ENCODE results near the gene TOP3B. TPM values are rescaled to one million over a fixed set of nuclear protein-coding genes. Genes with fewer than 3 reads are reported as not detected.

Gene TOP3B
- total and polyA plus RNA-seq, 9 of the 15 experiments (the other 6 are each of a cell fraction or from before 2014, with no cell fraction given), result 3.0 to 188 (median 112) TPM

DNA sequence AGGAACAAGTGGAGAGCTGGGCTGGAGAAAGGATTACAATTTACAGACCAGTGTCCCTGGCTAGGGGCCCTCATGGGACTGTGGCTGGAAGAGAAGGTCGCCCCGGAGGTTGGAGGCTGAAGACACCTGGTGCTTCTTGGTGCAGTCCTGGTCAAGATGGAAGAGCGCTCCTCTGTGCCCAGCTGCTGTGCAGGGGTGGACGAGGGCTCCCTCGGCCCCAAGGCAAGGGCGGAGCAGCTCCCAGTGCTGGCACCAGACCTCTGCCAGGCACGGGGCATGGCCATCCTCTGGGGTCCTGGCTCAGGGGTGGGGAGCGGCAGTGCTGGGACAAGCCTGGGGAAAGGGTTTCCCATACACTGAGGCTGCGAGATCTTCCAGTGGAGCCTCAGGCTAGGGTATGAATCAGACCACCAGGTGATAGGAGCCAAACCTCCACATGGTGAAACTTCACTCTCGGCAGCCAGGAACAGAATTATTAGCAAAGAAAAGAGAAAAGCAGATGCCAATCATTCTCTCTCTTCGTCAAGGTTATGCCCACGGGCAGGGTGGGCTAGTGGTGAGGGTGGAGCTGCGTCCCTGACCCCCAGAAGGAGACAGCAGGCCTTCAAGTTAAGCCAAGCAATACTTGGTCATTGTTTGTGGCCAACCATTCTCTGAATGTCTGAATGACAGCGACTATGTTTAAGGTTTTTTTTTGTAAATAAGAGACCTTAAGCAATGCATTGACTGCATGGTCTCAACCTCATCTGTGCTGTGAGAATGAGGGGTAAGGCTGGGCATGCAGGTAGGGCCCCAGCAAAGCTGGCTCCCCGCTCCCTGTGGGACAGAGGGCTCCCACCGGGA is 62.0 kb downstream of the TOP3B start (continued):
- TF ChIP-seq, protein P1, sequence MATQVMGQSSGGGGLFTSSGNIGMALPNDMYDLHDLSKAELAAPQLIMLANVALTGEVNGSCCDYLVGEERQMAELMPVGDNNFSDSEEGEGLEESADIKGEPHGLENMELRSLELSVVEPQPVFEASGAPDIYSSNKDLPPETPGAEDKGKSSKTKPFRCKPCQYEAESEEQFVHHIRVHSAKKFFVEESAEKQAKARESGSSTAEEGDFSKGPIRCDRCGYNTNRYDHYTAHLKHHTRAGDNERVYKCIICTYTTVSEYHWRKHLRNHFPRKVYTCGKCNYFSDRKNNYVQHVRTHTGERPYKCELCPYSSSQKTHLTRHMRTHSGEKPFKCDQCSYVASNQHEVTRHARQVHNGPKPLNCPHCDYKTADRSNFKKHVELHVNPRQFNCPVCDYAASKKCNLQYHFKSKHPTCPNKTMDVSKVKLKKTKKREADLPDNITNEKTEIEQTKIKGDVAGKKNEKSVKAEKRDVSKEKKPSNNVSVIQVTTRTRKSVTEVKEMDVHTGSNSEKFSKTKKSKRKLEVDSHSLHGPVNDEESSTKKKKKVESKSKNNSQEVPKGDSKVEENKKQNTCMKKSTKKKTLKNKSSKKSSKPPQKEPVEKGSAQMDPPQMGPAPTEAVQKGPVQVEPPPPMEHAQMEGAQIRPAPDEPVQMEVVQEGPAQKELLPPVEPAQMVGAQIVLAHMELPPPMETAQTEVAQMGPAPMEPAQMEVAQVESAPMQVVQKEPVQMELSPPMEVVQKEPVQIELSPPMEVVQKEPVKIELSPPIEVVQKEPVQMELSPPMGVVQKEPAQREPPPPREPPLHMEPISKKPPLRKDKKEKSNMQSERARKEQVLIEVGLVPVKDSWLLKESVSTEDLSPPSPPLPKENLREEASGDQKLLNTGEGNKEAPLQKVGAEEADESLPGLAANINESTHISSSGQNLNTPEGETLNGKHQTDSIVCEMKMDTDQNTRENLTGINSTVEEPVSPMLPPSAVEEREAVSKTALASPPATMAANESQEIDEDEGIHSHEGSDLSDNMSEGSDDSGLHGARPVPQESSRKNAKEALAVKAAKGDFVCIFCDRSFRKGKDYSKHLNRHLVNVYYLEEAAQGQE (IDR thresholded peaks at IDR 0.05; ENCODE audit: borderline replicate concordance), result no peak
- TF ChIP-seq, protein P1 (CRISPR knock-in tag; IDR thresholded peaks at IDR 0.05; ENCODE audit: low read depth), result peak; percentile 50; the same call in 1 of the 2 replicates
- TF ChIP-seq, protein P2, sequence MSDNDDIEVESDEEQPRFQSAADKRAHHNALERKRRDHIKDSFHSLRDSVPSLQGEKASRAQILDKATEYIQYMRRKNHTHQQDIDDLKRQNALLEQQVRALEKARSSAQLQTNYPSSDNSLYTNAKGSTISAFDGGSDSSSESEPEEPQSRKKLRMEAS (CRISPR knock-in tag; IDR thresholded peaks at IDR 0.05), result no peak
- TF ChIP-seq, protein P3, sequence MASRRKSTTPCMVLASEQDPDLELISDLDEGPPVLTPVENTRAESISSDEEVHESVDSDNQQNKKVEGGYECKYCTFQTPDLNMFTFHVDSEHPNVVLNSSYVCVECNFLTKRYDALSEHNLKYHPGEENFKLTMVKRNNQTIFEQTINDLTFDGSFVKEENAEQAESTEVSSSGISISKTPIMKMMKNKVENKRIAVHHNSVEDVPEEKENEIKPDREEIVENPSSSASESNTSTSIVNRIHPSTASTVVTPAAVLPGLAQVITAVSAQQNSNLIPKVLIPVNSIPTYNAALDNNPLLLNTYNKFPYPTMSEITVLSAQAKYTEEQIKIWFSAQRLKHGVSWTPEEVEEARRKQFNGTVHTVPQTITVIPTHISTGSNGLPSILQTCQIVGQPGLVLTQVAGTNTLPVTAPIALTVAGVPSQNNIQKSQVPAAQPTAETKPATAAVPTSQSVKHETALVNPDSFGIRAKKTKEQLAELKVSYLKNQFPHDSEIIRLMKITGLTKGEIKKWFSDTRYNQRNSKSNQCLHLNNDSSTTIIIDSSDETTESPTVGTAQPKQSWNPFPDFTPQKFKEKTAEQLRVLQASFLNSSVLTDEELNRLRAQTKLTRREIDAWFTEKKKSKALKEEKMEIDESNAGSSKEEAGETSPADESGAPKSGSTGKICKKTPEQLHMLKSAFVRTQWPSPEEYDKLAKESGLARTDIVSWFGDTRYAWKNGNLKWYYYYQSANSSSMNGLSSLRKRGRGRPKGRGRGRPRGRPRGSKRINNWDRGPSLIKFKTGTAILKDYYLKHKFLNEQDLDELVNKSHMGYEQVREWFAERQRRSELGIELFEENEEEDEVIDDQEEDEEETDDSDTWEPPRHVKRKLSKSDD (conservative IDR thresholded peaks at IDR 0.05; ENCODE audit: low read length), result no peak
- 0 out of 2 replicates have a peak, but pooled peaks have one; percentile 37 for TF ChIP-seq NFXL1 (CRISPR knock-in tag; IDR thresholded peaks at IDR 0.05)
- TF ChIP-seq, protein P4, sequence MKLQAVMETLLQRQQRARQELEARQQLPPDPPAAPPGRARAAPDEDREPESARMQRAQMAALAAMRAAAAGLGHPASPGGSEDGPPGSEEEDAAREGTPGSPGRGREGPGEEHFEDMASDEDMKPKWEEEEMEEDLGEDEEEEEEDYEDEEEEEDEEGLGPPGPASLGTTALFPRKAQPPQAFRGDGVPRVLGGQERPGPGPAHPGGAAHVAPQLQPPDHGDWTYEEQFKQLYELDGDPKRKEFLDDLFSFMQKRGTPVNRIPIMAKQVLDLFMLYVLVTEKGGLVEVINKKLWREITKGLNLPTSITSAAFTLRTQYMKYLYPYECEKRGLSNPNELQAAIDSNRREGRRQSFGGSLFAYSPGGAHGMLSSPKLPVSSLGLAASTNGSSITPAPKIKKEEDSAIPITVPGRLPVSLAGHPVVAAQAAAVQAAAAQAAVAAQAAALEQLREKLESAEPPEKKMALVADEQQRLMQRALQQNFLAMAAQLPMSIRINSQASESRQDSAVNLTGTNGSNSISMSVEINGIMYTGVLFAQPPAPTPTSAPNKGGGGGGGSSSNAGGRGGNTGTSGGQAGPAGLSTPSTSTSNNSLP (IDR thresholded peaks at IDR 0.05; ENCODE audit: borderline replicate concordance, low read depth, low read length), result no peak
- 0 out of 2 replicates have a peak, but pooled peaks have one; percentile 14 for TF ChIP-seq ZBTB17 (CRISPR knock-in tag; IDR thresholded peaks at IDR 0.05)
- TF ChIP-seq NFIX (CRISPR knock-in tag; IDR thresholded peaks at IDR 0.05; ENCODE audit: low read depth), result no peak
- TF ChIP-seq ZZZ3 (IDR thresholded peaks at IDR 0.05), result no peak
- no peak for TF ChIP-seq CEBPB (tag; IDR thresholded peaks at IDR 0.05)
- no peak for TF ChIP-seq ZNF695 (CRISPR knock-in tag; IDR thresholded peaks at IDR 0.05)
- TF ChIP-seq ZFP1 (CRISPR knock-in tag; IDR thresholded peaks at IDR 0.05), result no peak
- TF ChIP-seq, protein P5, sequence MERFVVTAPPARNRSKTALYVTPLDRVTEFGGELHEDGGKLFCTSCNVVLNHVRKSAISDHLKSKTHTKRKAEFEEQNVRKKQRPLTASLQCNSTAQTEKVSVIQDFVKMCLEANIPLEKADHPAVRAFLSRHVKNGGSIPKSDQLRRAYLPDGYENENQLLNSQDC (CRISPR knock-in tag; IDR thresholded peaks at IDR 0.05), result no peak
